Subcutaneous adipose tissue (tissue), 4 donors: Measurements from ENCODE around the gene AIP. TPM values are rescaled to one million over a fixed set of nuclear protein-coding genes. Genes with fewer than 3 reads are reported as not detected.

Source experiments
- CTCF ChIP-seq: fragments of 450-650 bp; IDR thresholded peaks from one replicate; pipeline ENCODE4 v1.5.1; 2016; ENCODE audit warnings: low read depth, mild to moderate bottlenecking, control low read depth, antibody characterized with exemption, moderate library complexity
- total RNA-seq, 4 donors: library from RNA; depleted of rRNA; stranded (reverse); fragments of >200 nt; gene quantifications; one replicate each; pipeline ENCODE4 v1.1.0, GENCODE V29; 2016

AIP gene
- total RNA-seq, result 10 to 100 TPM; 48.6 to 77.3 (median 64.9) TPM

- TF ChIP-seq CTCF, result no peak
These were observed at the start of gene AIP for GRCh38 chr11:67482827-67483798. AIP (plus strand) TSS chr11:67483026; CDS start chr11:67483159, 133 bp downstream.

GRCh38 chr11:67433536-67434394 is 49.1 kb upstream of the AIP start:
- no peak for TF ChIP-seq CTCF

GRCh38 chr11:67434395-67434881 is 48.4 kb upstream of the AIP start:
- TF ChIP-seq CTCF, result no peak

GRCh38 chr11:67435031-67435726 is 47.6 kb upstream of the AIP start:
- no peak for TF ChIP-seq CTCF

- no peak for TF ChIP-seq CTCF
These were observed 46.9 kb upstream of the AIP start for GRCh38 chr11:67435727-67436458.

GRCh38 chr11:67436459-67437081 is 46.3 kb upstream of the AIP start:
- no peak for TF ChIP-seq CTCF
